ENCODE data around the gene YPEL1. TPM values are rescaled to one million over a fixed set of nuclear protein-coding genes. Genes with fewer than 3 reads are reported as not detected.
"Not testable (repeated sequence)": the region's sequence is repeated elsewhere in the genome, so short reads cannot be mapped to it uniquely, and the experiment has no call there.

YPEL1 gene
- total RNA-seq, 1 donor from 2014 or later: 20.4 TPM

DNA sequence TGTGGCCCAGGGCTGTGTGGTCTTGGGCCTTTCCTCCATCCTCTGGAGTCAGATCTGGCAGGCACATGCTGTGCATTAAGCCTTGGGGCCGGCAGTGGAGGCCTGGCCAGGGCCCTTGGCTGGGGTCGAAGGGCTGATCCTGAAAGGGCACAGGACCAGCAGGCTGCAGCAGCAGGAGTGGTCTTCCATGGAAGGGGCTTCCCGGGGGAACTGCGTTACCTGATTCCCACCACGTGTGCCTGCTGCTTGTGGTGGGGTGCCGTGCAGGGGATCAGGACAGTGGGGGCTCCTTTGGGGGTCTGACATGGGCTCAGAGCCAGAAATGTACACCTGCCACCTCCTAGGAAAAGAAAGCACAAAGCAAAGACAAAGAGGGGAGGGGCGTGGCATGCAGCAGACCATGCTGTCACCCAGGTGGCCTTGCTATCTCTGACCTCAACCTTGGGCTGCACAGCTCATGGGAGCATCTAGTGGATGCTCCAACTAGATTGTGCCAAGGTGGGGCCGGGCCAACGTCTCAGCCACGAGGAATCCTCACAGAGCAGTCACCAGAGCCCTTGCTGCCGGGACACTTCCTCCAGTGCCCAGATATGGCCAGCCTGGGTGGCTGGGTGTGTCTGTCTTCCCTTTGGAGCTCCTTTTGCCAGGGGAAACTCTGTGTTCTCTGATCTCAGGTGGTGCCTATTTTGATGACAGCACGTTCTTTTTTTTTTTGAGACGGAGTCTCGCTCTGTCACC, 17.9 kb upstream of the YPEL1 start:
- Histone ChIP-seq H3K4me3 (ENCODE audit: low read length in 3 of 3) (no peak overlapping the region), H3K27ac (ENCODE audit: low read depth, low read length) (no peak overlapping the region), H3K4me1 (ENCODE audit: control insufficient read depth in 3 of 3, insufficient read depth in 3 of 3, low read length in 3 of 3) (peaks cover 9 to 22% (median 12%) of the 10 kb centered on the region in 3 donors), H3K9me3 (ENCODE audit: control insufficient read depth in 3 of 3, low read length in 3 of 3) (no peaks in the 10 kb centered on the region), H3K36me3 (ENCODE audit: control insufficient read depth in 3 of 3, insufficient read depth in 3 of 3, low read length in 3 of 3) (peaks cover 0 to 5% (median 2%) of the 10 kb centered on the region in 3 donors), H3K9ac (ENCODE audit: low read depth in 1 of 3, low read length in 3 of 3) (no peak overlapping the region), H3K27me3 (ENCODE audit: control insufficient read depth in 3 of 3, insufficient read depth in 3 of 3, low read length in 3 of 3) (peaks cover 0 to 4% (median 0%) of the 10 kb centered on the region in 3 donors)

DNA sequence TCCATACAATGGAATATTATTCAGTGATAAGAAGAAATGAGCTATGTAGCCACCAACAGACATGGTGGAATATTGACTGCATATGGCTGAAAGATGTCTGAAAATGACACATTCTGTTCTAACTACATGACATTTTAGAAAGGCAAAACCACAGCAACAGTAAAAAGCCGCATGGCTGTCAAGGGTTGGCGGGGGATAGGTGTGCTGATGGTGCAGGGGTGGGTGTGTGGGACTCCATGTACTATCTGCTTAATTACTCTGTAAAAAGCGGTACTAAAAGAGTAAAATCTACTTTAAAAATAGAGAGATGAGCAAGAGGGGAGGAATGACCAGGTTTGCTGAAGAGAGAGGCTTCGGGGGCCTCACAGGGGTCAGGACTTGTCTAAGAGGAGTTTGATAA, 16.7 kb upstream of the YPEL1 start:
- no peaks in the 10 kb centered on the region for H3K9me3 ChIP-seq (ENCODE audit: control insufficient read depth in 3 of 3, low read length in 3 of 3)
- no peaks in the 10 kb centered on the region for H3K36me3 ChIP-seq (ENCODE audit: control insufficient read depth in 3 of 3, insufficient read depth in 3 of 3, low read length in 3 of 3)
- no peak overlapping the region for H3K9ac ChIP-seq (ENCODE audit: low read depth in 1 of 3, low read length in 3 of 3)
- no peak overlapping the region for H3K27ac ChIP-seq (ENCODE audit: low read depth, low read length)
- H3K4me3 ChIP-seq (ENCODE audit: low read length in 3 of 3): no peak overlapping the region
- peaks cover 9 to 16% (median 10%) of the 10 kb centered on the region in 3 donors for H3K4me1 ChIP-seq (ENCODE audit: control insufficient read depth in 3 of 3, insufficient read depth in 3 of 3, low read length in 3 of 3)
- peaks cover 0 to 4% (median 0%) of the 10 kb centered on the region in 3 donors for H3K27me3 ChIP-seq (ENCODE audit: control insufficient read depth in 3 of 3, insufficient read depth in 3 of 3, low read length in 3 of 3)

DNA sequence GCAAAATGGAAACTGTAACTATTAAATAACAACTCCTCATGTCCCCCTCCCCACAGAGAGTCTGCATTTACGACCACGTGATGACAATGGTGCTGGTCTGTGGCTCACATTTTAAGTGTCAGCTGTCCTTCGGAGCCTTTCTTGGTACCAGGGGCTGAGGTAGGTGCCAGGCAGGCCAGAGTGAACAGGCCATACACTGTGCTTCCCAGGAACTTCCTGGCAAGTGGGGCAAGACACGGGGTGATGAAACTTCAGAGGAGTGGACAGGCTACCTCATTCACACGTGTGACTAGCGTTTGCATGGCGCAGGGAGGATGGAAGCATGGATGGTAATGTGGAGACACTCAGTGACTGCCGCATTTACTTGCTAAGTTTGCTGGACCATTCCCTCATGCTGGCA, 10.4 kb upstream of the YPEL1 start:
- no peaks in the 10 kb centered on the region for H3K27me3 ChIP-seq (ENCODE audit: control insufficient read depth in 3 of 3, insufficient read depth in 3 of 3, low read length in 3 of 3)
- no peaks in the 10 kb centered on the region for H3K36me3 ChIP-seq (ENCODE audit: control insufficient read depth in 3 of 3, insufficient read depth in 3 of 3, low read length in 3 of 3)
- no peak overlapping the region for H3K9ac ChIP-seq (ENCODE audit: low read depth in 1 of 3, low read length in 3 of 3)
- no peaks in the 10 kb centered on the region for H3K4me1 ChIP-seq (ENCODE audit: control insufficient read depth in 3 of 3, insufficient read depth in 3 of 3, low read length in 3 of 3)
- no peak overlapping the region for H3K4me3 ChIP-seq (ENCODE audit: low read length in 3 of 3)
- no peaks in the 10 kb centered on the region for H3K9me3 ChIP-seq (ENCODE audit: control insufficient read depth in 3 of 3, low read length in 3 of 3)
- H3K27ac ChIP-seq (ENCODE audit: low read depth, low read length): no peak overlapping the region

DNA sequence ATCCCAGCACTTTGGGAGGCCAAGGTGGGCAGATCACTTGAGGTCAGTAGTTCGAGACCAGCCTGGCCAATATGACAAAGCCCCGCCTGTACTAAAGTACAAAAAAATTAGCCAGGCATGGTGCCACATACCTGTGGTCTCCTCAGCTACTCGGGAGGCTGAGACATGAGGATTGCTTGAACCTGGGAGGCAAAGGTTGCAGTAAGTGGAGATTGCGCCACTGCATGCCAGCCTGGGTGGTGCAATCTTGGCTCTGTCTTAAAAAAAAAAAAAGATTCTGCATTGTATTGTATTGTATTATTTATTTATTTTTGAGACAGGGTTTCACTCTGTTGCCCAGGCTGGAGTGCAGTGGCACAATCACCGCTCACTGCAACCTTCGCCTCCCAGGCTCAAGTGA, 9.3 kb upstream of the YPEL1 start:
- not testable (repeated sequence) for H3K36me3 ChIP-seq (ENCODE audit: control insufficient read depth in 3 of 3, insufficient read depth in 3 of 3, low read length in 3 of 3); H3K9ac ChIP-seq (ENCODE audit: low read depth in 1 of 3, low read length in 3 of 3); H3K27me3 ChIP-seq (ENCODE audit: control insufficient read depth in 3 of 3, insufficient read depth in 3 of 3, low read length in 3 of 3); H3K4me1 ChIP-seq (ENCODE audit: control insufficient read depth in 3 of 3, insufficient read depth in 3 of 3, low read length in 3 of 3); H3K27ac ChIP-seq (ENCODE audit: low read depth, low read length); H3K9me3 ChIP-seq (ENCODE audit: control insufficient read depth in 3 of 3, low read length in 3 of 3); H3K4me3 ChIP-seq (ENCODE audit: low read length in 3 of 3)

DNA sequence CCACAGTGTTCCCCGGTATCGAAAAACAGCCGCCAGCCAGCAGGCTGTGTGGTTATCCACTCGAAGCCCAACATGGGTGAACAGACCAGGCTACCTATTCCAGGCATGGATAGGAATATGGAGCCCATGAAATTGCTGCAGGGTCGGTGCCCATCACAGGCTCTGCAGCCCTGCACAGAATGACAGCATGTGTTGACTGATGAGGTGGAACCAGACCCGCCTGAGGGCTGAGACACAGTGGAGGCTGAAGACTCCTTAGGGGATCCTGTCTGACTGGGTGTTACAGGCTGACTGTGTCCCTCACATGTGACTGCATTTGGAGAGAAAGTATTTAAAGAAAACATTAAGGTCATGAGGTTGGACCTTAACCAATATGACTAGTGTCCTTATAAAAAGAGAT, 6.2 kb upstream of the YPEL1 start:
- Histone ChIP-seq H3K4me1 (ENCODE audit: control insufficient read depth in 3 of 3, insufficient read depth in 3 of 3, low read length in 3 of 3) (no peaks in the 10 kb centered on the region), H3K9me3 (ENCODE audit: control insufficient read depth in 3 of 3, low read length in 3 of 3) (no peaks in the 10 kb centered on the region), H3K9ac (ENCODE audit: low read depth in 1 of 3, low read length in 3 of 3) (no peak overlapping the region), H3K36me3 (ENCODE audit: control insufficient read depth in 3 of 3, insufficient read depth in 3 of 3, low read length in 3 of 3) (no peaks in the 10 kb centered on the region), H3K4me3 (ENCODE audit: low read length in 3 of 3) (no peak overlapping the region), H3K27ac (ENCODE audit: low read depth, low read length) (no peak overlapping the region), H3K27me3 (ENCODE audit: control insufficient read depth in 3 of 3, insufficient read depth in 3 of 3, low read length in 3 of 3) (no peaks in the 10 kb centered on the region)

DNA sequence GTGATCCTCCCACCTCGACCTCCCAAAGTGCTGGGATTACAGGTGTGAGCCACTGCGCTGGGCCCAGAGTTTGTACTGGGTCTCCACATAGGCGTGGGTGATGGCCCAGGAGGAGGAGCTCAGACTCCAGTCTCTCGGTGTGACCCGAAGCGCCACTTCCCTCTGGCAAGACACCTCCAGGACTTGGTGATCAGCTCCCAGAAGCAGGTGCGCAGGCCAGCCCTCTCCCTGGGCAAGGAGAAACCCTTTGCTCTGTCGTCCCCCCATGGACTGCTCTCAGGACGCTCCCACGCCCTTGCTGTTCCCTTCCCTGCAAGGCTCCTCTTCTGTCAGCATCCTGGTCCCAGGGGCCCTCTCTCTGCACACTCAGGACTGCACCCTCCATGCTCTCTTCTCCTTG, 5.5 kb upstream of the YPEL1 start:
- Histone ChIP-seq H3K4me1 (ENCODE audit: control insufficient read depth in 3 of 3, insufficient read depth in 3 of 3, low read length in 3 of 3) (peaks cover 0 to 4% (median 3%) of the 10 kb centered on the region in 3 donors), H3K36me3 (ENCODE audit: control insufficient read depth in 3 of 3, insufficient read depth in 3 of 3, low read length in 3 of 3) (no peaks in the 10 kb centered on the region), H3K9me3 (ENCODE audit: control insufficient read depth in 3 of 3, low read length in 3 of 3) (no peaks in the 10 kb centered on the region), H3K27me3 (ENCODE audit: control insufficient read depth in 3 of 3, insufficient read depth in 3 of 3, low read length in 3 of 3) (no peaks in the 10 kb centered on the region), H3K9ac (ENCODE audit: low read depth in 1 of 3, low read length in 3 of 3) (no peak overlapping the region), H3K27ac (ENCODE audit: low read depth, low read length) (no peak overlapping the region), H3K4me3 (ENCODE audit: low read length in 3 of 3) (no peak overlapping the region)

DNA sequence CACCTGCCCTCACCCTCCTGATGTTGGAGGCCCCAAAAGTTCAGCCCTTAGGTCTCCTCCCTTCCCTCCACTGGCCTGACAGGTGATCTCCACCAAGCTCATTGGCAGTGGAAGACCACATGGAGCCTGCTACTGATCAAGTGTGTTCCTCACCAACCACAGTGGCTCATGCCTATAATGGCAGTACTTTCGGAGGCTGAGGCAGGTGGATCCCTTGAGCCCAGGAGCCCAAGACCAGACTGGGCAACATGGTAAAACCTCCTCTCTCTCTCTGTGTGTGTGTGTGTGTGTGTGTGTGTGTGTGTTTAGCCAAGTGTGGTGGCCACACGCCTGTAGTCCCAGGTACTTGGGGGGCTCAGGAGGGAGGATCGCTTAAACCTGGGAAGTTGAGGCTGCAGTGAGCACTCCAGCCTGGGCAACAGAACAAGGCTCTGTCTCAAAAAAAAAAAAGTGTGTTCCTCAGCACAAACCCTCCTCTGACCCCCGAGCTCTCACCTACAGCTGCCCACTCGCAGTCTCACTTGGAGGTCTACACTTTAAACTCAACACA, 4.3 kb upstream of the YPEL1 start:
- H3K4me3 ChIP-seq (ENCODE audit: low read length in 3 of 3): no peak overlapping the region
- H3K4me1 ChIP-seq (ENCODE audit: control insufficient read depth in 3 of 3, insufficient read depth in 3 of 3, low read length in 3 of 3): peaks cover 2 to 7% (median 5%) of the 10 kb centered on the region in 3 donors

DNA sequence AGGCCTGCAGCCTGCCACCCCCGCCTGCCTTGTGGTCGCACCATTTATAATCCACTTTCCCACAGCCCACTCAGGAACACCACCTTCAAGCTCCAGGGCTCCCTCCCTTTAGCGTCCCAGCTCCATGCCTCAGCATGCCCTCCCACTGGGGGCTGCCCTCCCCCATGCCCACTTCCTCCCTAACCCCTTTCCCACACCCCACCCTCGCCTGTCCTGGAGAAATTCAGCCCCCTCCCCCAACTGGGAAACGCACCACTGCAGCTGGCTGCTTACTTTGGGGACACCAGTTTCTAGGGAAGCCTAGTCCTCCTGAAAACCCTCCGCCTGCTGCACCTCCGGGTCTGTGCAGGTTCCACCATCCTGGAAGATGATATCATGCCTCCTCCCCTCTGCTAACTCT, 3.4 kb upstream of the YPEL1 start:
- Histone ChIP-seq H3K9me3 (ENCODE audit: control insufficient read depth in 3 of 3, low read length in 3 of 3) (no peaks in the 10 kb centered on the region), H3K4me3 (ENCODE audit: low read length in 3 of 3) (no peak overlapping the region), H3K27ac (ENCODE audit: low read depth, low read length) (no peak overlapping the region), H3K4me1 (ENCODE audit: control insufficient read depth in 3 of 3, insufficient read depth in 3 of 3, low read length in 3 of 3) (peaks cover 10 to 17% (median 11%) of the 10 kb centered on the region in 3 donors), H3K36me3 (ENCODE audit: control insufficient read depth in 3 of 3, insufficient read depth in 3 of 3, low read length in 3 of 3) (no peaks in the 10 kb centered on the region), H3K9ac (ENCODE audit: low read depth in 1 of 3, low read length in 3 of 3) (no peak overlapping the region), H3K27me3 (ENCODE audit: control insufficient read depth in 3 of 3, insufficient read depth in 3 of 3, low read length in 3 of 3) (no peaks in the 10 kb centered on the region)

More for the DNA sequence above, 4.3 kb upstream of the YPEL1 start:
- no peaks in the 10 kb centered on the region for H3K36me3 ChIP-seq (ENCODE audit: control insufficient read depth in 3 of 3, insufficient read depth in 3 of 3, low read length in 3 of 3)
- H3K27me3 ChIP-seq (ENCODE audit: control insufficient read depth in 3 of 3, insufficient read depth in 3 of 3, low read length in 3 of 3): no peaks in the 10 kb centered on the region
- no peak overlapping the region for H3K27ac ChIP-seq (ENCODE audit: low read depth, low read length)
- H3K9me3 ChIP-seq (ENCODE audit: control insufficient read depth in 3 of 3, low read length in 3 of 3): no peaks in the 10 kb centered on the region
- H3K9ac ChIP-seq (ENCODE audit: low read depth in 1 of 3, low read length in 3 of 3): no peak overlapping the region

DNA sequence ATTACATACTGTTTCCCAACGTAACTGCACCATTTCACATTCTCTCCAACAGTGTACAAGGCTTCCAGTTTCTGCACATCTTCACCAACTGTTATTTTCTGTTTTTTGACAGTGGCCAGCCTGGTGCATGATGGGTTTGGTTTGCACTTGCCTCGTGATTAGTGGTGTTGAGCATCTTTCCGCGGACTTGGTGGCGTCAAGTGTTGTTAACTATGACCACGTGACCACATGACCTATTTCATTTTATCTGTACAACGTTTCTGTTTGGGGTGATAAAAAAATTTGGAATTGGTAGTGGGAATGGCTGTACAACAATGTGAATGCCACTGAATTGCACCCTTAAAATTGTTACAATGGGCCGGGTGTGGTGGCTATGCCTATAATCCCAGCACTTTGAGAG, 2.5 kb upstream of the YPEL1 start:
- H3K4me1 ChIP-seq (ENCODE audit: control insufficient read depth in 3 of 3, insufficient read depth in 3 of 3, low read length in 3 of 3): peaks cover 10 to 22% (median 11%) of the 10 kb centered on the region in 3 donors
- no peak overlapping the region for H3K27ac ChIP-seq (ENCODE audit: low read depth, low read length)
- H3K9ac ChIP-seq (ENCODE audit: low read depth in 1 of 3, low read length in 3 of 3): no peak overlapping the region
- no peaks in the 10 kb centered on the region for H3K27me3 ChIP-seq (ENCODE audit: control insufficient read depth in 3 of 3, insufficient read depth in 3 of 3, low read length in 3 of 3)
- no peaks in the 10 kb centered on the region for H3K36me3 ChIP-seq (ENCODE audit: control insufficient read depth in 3 of 3, insufficient read depth in 3 of 3, low read length in 3 of 3)
- no peaks in the 10 kb centered on the region for H3K9me3 ChIP-seq (ENCODE audit: control insufficient read depth in 3 of 3, low read length in 3 of 3)
- no peak overlapping the region for H3K4me3 ChIP-seq (ENCODE audit: low read length in 3 of 3)

DNA sequence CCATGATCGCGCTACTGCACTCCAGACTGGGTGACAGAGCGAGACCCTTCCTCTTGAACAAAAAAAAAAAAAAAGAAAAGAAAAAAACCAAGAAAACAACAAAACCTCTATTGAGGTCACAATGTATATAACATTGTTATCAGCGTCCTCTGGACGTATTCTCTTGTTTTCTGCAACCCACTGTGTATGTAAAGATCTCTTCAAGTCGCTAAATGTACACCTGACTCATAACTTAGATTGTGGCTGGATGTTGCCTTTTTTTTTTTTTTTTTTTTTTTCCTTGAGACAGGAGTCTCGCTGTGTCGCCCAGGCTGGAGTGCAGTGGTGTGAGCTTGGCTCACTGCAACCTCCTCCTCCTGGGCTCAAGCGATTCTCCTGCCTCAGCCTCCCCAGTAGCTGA, 1.4 kb upstream of the YPEL1 start:
- Histone ChIP-seq H3K36me3 (ENCODE audit: control insufficient read depth in 3 of 3, insufficient read depth in 3 of 3, low read length in 3 of 3) (no peaks in the 10 kb centered on the region), H3K9me3 (ENCODE audit: control insufficient read depth in 3 of 3, low read length in 3 of 3) (no peaks in the 10 kb centered on the region), H3K9ac (ENCODE audit: low read depth in 1 of 3, low read length in 3 of 3) (no peak overlapping the region), H3K4me1 (ENCODE audit: control insufficient read depth in 3 of 3, insufficient read depth in 3 of 3, low read length in 3 of 3) (peaks cover 10 to 23% (median 11%) of the 10 kb centered on the region in 3 donors), H3K27ac (ENCODE audit: low read depth, low read length) (no peak overlapping the region), H3K4me3 (ENCODE audit: low read length in 3 of 3) (no peak overlapping the region), H3K27me3 (ENCODE audit: control insufficient read depth in 3 of 3, insufficient read depth in 3 of 3, low read length in 3 of 3) (no peaks in the 10 kb centered on the region)

Data from skeletal muscle tissue (tissue), 4 donors.